Measurements from ENCODE around the gene YY1. TPM values are rescaled to one million over a fixed set of nuclear protein-coding genes. Genes with fewer than 3 reads are reported as not detected.
"Not testable (repeated sequence)": the region's sequence is repeated elsewhere in the genome, so short reads cannot be mapped to it uniquely, and the experiment has no call there.

YY1 gene
- polyA plus RNA-seq, 2 of the 4 experiments (the other 2 are of a cell fraction): 58.4 to 65.8 TPM

DNA sequence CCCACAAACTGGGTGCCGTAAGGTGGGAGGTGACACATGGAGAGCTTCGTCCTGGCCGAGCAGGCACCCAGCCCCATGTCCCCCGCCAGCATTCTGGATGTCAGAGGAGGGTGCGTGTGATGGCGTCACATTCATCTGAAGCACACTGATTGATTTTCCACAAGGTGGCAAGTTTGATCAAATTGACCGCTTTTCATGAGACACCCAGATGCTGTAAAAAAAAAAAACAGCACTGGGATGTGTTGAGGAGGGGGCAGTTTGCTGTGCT lies 43.1 kb downstream of the YY1 start:
- Histone ChIP-seq H3K27ac (no peak overlapping the region), H3K9me3 (no peaks in the 10 kb centered on the region), H3K4me1 (peaks cover 15% of the 10 kb centered on the region; the same call in 2 of the 3 replicates), H3K4me2 (no peak overlapping the region), H3K4me3 (no peak overlapping the region)
- FAIRE-seq (no peak), ATAC-seq (no peak), DNase-seq (ENCODE audit: low read depth in 1 of 2, low spot score in 1 of 2) (no peak)
- ChIA-PET POLR2A (no interaction called here), CTCF (interaction anchor here (0.5 to 7.2 kb wide), 6 partner anchors 9 to 310 kb away, joined by 3 to 114 read pairs (median 4); no protein-coding TSS in a partner anchor)
- TF ChIP-seq HOXB5 (CRISPR knock-in tag; IDR thresholded peaks at IDR 0.05) (no peak), RNF2 (IDR thresholded peaks at IDR 0.05; ENCODE audit: borderline replicate concordance, low read depth) (no peak), ZC3H11A (IDR thresholded peaks at IDR 0.05) (no peak), TP53 (CRISPR knock-in tag; IDR thresholded peaks at IDR 0.05) (no peak), EP300 (IDR thresholded peaks at IDR 0.05) (no peak)
- WGBS (ENCODE audit: missing lambda C conversion rate): 96% methylated on average over 7 of the region's 7 CpGs

DNA sequence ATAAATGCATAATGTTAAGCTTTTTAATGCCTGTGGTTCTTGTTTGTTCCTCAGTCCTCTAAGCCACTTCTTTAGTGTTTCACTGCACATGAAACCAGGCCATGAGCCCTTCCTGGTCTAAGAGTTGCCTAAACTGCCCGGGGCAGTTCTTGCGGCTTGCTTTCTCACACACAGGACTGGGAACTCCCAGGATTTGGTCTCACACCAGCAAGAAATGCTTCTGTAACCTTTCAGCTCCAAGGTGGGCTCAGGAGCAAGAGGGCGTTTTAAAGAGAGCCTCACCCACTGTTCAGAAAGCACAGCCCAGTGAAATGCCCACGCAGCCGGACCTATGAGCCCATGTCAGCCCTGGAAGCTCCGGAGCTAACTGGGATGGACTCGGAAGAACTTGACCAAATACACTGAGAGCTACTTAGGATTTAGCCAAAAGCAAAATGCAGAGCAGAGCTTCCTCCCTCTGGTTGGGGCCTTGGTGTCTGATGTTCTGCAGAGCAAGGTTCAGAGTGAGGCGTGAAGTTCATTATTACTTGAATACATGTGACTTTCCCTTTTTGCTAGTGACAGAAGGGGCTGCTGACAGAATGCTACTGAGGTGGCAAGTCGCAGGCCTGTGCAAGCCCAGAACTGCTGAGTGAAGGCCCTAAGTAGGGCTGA lies 43.9 kb downstream of the YY1 start:
- no peak for FAIRE-seq
- DNase-seq (ENCODE audit: low read depth in 1 of 2, low spot score in 1 of 2): no peak
- H3K9me3 ChIP-seq: no peaks in the 10 kb centered on the region
- TF ChIP-seq EHF (CRISPR knock-in tag; IDR thresholded peaks at IDR 0.05) (no peak), SREBF2 (IDR thresholded peaks at IDR 0.05) (no peak), MAZ (IDR thresholded peaks at IDR 0.05; ENCODE audit: borderline replicate concordance, low read depth, low read length) (no peak), HOXB13 (CRISPR knock-in tag; IDR thresholded peaks at IDR 0.05; ENCODE audit: low read depth) (no peak)
- TF ChIP-seq, protein P1, sequence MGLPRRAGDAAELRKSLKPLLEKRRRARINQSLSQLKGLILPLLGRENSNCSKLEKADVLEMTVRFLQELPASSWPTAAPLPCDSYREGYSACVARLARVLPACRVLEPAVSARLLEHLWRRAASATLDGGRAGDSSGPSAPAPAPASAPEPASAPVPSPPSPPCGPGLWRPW (IDR thresholded peaks at IDR 0.05): no peak
- H3K27ac ChIP-seq: no peak overlapping the region
- CTCF ChIA-PET: interaction anchor here (1.0 to 7.2 kb wide), 7 partner anchors 10 to 70 kb away, joined by 3 to 114 read pairs (median 4); no protein-coding TSS in a partner anchor
- peaks cover 15% of the 10 kb centered on the region; the same call in 2 of the 3 replicates for H3K4me1 ChIP-seq
- WGBS (ENCODE audit: missing lambda C conversion rate): 90% methylated on average over 9 of the region's 9 CpGs
- POLR2A ChIA-PET: interaction anchor here (0.7 kb wide), 1 partner anchor 29 kb away, joined by 3 read pairs; no protein-coding TSS in a partner anchor
- H3K4me3 ChIP-seq: no peak overlapping the region
- no peak for ATAC-seq
- no peak overlapping the region for H3K4me2 ChIP-seq

DNA sequence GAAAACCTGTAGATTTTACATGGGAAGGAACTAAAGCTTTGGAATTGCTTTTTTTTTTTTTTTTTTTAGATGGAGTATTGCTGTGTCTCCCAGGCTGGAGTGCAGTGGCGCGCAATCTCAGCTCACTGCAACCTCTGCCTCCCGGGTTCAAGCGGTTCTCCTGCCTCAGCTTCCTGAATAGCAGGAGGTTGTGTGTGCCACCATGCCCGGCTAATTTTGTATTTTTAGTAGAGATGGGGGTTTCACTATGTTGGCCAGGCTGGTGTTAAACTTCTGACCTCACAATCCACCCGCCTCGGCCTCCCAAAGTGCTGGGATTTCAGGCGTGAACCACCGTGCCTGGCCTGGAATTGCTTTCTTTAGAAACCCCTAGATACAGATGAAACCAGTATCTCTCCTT lies 44.5 kb downstream of the YY1 start:
- not testable (repeated sequence) for H3K4me3 ChIP-seq; H3K27ac ChIP-seq; ATAC-seq; H3K9me3 ChIP-seq; DNase-seq (ENCODE audit: low read depth in 1 of 2, low spot score in 1 of 2); FAIRE-seq; H3K4me2 ChIP-seq
- ChIA-PET CTCF (interaction anchor here (1.0 to 7.2 kb wide), 8 partner anchors 10 to 94 kb away, joined by 4 to 114 read pairs (median 8); no protein-coding TSS in a partner anchor), POLR2A (interaction anchor here (0.7 kb wide), 1 partner anchor 28 kb away, joined by 3 read pairs; no protein-coding TSS in a partner anchor)
- 89% methylated on average over 9 of the region's 9 CpGs for WGBS (ENCODE audit: missing lambda C conversion rate)
- H3K4me1 ChIP-seq: peaks cover 15% of the 10 kb centered on the region; the same call in 2 of the 3 replicates

DNA sequence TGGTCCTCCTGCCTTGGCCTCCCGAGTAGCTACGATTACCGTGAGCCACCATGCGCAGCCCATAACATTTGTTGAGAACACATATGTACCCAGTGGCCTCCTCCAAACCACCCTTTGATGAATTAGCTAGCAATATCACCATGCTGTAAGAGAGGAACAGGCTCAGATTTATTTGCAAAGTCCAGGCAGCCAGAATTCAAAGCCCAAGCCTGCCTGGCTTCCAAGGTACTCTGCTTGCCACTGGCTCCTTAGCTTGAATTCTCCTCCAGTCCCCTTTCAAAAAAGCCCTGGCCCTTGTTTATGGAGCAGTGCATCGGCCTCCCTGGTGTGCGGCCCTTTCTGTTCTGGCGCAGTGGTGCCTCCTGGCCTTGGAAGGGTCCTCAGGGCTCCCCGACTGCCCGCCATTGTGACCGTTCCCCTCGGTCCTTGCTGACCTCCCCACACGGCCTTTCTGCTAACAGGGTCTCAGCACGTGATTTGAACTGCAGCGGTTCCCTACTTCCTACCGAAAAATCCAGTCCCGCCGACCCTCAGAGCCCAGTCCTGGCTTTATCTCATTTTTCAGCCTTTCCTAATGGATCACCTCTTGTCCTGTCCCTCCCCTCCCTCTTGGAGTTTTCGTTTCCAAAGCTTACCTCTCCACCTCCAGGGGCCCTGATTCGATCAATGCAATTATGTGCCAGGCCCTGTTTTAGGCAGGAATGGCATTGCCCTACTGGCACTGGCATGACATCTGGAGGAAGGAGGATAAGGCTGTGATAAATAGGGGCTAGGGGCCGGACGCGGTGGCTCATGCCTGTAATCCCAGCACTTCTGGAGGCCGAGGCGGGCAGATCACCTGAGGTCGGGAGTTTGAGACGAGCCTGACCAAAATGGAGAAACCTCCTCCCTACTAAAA lies 45.3 kb downstream of the YY1 start:
- peak overlapping the region; percentile 67 for H3K4me3 ChIP-seq
- peak overlapping the region; percentile 96 for H3K4me2 ChIP-seq
- WGBS (ENCODE audit: missing lambda C conversion rate): 86% methylated on average over 26 of the region's 26 CpGs
- no peak for ATAC-seq
- peak overlapping the region; percentile 96 to 100 for H3K27ac ChIP-seq
- no peaks in the 10 kb centered on the region for H3K9me3 ChIP-seq
- FAIRE-seq: no peak
- peaks cover 9% of the 10 kb centered on the region; the same call in 2 of the 3 replicates for H3K4me1 ChIP-seq
- POLR2A ChIA-PET: interaction anchor here (1.0 kb wide), 1 partner anchor 12 kb away, joined by 3 read pairs; no protein-coding TSS in a partner anchor
- no peak for DNase-seq (ENCODE audit: low read depth in 1 of 2, low spot score in 1 of 2)
- CTCF ChIA-PET: interaction anchor here (0.8 to 7.2 kb wide), 23 partner anchors 11 to 127 kb away, joined by 3 to 114 read pairs (median 7); no protein-coding TSS in a partner anchor
- TF ChIP-seq MAFK (IDR thresholded peaks at IDR 0.05; ENCODE audit: partially characterized antibody) (no peak), RNF2 (IDR thresholded peaks at IDR 0.05; ENCODE audit: borderline replicate concordance, low read depth) (no peak), PHF8 (IDR thresholded peaks at IDR 0.05; ENCODE audit: borderline replicate concordance, low read depth) (no peak), FOXS1 (CRISPR knock-in tag; IDR thresholded peaks at IDR 0.05) (no peak), GATA3 (IDR thresholded peaks at IDR 0.05; ENCODE audit: borderline replicate concordance) (no peak), CEBPB (IDR thresholded peaks at IDR 0.05) (no peak), SREBF2 (IDR thresholded peaks at IDR 0.05) (no peak), POLR2AphosphoS2 (conservative IDR thresholded peaks at IDR 0.05; ENCODE audit: low read length) (no peak)
- TF ChIP-seq, protein P2, sequence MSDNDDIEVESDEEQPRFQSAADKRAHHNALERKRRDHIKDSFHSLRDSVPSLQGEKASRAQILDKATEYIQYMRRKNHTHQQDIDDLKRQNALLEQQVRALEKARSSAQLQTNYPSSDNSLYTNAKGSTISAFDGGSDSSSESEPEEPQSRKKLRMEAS (IDR thresholded peaks at IDR 0.05): no peak

Measured in A549 (cell line).